H4 (cell line): Measurements from ENCODE around the gene ARHGEF4. TPM values are rescaled to one million over a fixed set of nuclear protein-coding genes. Genes with fewer than 3 reads are reported as not detected.

Source experiments
- DNase-seq: peaks from one replicate; pipeline ENCODE4 v3.0.0-alpha.2; 2015; ENCODE audit warnings: low spot score
- total RNA-seq: library from RNA; depleted of rRNA; stranded (reverse); fragments of >200 nt; shearing (Covaris generic); gene quantifications from 2 replicates; pipeline ENCODE4 v1.2.3, GENCODE V29; 2014

Gene ARHGEF4
- total RNA-seq, 1 experiment from 2014 or later: 1.2 TPM

DNA sequence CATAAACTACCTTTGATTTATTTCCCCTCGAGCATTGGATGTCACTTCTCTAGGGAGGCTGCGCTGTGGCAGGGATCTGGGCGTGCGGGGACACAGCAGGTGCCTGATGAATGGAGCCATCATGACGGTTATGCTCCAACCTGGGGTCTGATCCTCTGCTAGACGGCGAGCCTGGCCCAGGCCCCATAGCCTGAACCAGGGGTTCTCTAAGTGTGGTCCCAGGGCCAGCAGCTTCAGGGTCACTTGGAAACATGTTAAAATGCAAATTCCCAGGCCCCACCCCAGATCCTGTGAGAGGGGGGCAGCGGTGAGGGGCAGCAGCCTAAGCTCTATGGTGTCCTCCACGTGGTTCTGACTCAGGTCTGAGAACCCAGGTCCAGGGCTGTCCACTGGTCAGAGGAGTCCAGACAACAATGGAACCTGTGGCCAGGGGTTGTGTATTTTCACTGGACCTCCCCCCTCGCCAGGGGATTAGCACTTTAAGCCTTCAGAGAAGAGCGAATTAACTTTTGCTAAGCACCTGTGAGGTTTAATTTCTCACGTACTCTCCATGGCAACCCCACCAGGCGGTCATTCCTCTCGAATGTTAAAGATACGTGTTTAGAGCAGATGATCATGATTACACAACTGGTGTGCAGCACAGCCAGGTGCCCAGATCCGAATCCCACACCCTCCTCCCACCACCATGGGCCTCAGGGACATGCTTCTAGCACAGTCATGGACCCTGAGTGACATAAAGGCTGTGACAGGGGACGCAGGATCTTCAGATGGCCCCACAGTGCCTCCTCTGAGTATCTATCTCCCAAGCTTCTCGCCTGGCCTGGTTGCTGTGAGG lies 1.6 kb upstream of the ARHGEF4 start:
- no peak for DNase-seq

DNA sequence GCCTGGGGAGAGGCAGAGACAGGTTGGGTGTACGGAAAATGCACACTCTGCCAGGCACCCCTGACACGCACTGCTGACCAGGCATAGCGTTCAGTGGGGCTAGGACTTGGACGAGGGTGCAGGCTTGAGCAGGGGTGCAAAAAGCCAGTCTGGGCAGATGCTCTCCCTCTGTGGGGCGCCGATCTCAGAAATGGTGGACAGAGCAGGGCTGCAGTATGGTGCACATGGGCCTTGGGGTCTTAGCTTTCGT lies 1.0 kb upstream of the ARHGEF4 start:
- DNase-seq: no peak

GRCh38 chr2:130837175-130837810 lies 579 bp downstream of the ARHGEF4 start:
- DNase-seq: no peak

- DNase-seq: no peak
Observed at GRCh38 chr2:130837811-130838565, 1.3 kb downstream of the ARHGEF4 start.

GRCh38 chr2:130839011-130839780 lies 2.5 kb downstream of the ARHGEF4 start:
- no peak for DNase-seq

DNA sequence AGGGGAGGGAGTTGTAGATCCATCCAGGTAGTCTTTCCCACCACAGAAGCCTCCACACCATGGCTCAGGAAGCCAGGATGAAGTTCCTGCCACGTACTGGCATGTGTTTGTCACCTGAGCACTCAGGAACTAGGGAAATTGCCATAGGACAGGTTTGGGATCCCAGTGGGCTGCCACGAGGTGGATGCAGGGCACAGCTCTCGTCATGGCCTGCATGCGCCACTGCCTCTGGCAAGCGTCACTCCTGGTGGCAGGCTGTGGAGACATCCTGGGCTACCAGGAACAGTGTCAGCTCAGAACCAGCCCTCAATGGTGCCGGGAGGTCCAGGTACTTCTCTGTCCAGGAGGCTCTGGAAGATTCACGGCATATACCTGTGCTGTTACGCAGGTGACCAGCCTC lies 3.8 kb downstream of the ARHGEF4 start:
- DNase-seq: no peak

- DNase-seq: no peak
Observed at GRCh38 chr2:130841741-130842365, 5.1 kb downstream of the ARHGEF4 start.

DNA sequence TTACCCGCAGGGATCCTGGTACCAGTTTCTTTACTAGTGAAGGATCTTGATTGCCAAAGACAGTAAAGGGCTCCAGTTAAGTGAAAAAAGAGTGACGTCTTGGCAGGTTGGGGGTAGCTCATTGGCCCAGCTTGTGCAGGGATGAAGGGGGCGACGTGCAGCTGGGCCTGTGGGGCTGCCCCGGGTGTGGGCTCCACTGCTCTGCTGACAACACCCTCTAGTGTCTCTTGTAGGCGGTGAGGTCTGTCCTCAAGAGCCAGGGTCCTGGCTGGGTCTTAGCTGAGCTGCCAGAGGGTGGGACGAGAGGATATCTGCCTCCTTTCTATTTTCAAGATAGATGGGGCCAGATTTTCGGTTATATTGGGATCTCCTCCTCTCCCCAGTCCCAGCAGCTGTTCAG lies 6.1 kb downstream of the ARHGEF4 start:
- DNase-seq: no peak

DNA sequence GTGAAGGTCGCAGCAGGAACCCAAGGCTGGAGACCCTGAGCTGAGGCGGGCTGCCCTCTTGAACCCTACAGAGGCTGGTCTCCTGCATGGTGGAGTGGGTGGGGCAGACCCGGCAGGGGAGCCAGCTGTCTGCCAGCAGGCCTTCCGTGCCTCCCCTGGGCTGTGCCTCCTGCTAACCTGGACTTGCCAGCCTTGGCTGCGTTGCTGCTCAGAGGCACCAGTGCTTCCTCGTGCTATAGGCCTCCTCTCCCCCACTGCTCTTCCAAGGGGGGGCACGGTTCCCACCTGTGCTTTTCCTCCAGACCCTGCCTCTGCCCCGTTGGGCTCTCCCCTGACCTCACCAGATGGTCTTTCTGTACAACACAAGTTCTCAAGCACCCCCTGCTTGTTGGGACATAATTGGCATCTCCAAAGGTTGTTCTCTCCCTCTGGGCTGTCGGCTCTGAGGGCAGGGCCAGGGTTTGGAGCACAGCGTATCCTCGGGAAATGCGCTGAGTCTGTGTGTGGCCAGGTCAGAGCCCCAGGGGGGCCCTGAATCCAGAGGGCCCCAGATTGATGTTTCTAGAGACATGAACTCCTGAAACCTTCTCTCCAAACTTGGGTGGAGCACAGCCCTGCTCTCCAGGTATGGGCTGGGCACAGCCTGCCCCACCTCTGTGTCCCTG lies 6.7 kb downstream of the ARHGEF4 start:
- no peak for DNase-seq

DNA sequence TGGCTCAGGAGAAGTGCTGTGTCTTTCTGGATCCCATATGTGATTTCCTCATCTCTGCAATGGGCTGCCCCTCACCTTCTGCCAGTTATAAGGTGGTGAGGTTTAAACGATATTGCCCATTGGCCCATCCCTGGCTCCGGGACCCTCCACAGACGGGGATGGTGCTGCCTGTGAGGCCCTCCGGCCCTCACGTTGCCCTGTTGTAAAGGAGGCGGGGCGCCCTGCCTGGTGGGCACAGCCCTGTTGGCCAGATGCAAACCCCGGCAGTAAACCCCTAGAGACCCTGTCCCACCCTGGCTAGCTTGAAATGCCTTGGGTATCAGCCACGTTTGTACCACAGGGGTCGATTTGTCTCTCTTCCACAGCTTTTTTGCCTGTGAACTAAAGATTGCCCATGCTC lies 7.4 kb downstream of the ARHGEF4 start:
- no peak for DNase-seq

DNA sequence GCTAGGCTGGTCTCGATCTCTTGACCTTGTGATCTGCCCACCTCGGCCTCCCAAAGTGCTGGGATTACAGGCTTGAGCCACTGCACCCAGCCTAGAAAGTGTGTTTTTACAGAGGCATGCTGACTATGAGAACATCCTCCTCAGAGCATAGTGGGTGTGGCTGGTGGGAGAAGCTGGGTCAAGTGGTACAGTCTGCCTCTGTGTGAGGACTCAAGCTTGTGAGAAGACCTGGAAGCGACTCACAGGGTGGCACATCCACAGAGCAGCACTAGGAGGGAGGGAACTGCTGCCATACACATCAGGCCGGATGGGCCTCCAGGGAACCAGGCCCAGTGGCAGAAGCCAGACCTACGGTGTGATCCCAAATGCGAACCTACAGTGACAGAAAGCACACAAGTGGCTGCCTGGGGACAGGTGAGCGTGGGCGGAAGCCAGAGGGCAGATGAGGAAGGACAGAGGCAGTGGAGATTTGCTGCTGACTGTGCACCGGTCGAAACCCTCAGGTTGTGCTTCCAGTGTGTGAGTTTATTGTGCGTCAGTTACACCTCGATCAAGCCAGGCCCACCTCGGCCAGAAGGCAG lies 8.9 kb downstream of the ARHGEF4 start:
- DNase-seq: no peak

DNA sequence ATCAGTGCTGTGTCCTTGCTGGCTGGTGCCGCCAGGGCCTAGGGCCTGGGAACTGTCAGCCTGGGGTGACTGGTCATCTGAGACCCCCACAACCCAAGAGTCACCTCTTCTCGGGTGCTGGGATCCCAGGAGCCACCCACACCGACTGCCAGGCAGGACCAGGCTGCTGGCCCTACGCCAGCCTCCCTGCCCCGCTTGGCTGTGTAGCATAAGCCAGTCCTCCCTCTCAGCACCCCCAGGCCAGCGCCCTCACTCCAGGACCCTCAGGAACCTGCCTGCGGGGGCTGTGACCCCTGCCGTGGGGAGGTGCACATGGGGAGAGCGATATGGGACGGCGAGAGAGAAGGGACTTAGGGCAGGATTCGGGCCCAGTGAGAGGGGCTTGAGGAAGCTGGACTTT lies 9.5 kb downstream of the ARHGEF4 start:
- DNase-seq: no peak

GRCh38 chr2:130846686-130847375 lies 10.1 kb downstream of the ARHGEF4 start:
- no peak for DNase-seq

GRCh38 chr2:130847776-130848525 lies 11.2 kb downstream of the ARHGEF4 start:
- no peak for DNase-seq

GRCh38 chr2:130848526-130849210 lies 12.0 kb downstream of the ARHGEF4 start:
- no peak for DNase-seq

- no peak for DNase-seq
Observed at GRCh38 chr2:130849896-130850787, 13.4 kb downstream of the ARHGEF4 start.

DNA sequence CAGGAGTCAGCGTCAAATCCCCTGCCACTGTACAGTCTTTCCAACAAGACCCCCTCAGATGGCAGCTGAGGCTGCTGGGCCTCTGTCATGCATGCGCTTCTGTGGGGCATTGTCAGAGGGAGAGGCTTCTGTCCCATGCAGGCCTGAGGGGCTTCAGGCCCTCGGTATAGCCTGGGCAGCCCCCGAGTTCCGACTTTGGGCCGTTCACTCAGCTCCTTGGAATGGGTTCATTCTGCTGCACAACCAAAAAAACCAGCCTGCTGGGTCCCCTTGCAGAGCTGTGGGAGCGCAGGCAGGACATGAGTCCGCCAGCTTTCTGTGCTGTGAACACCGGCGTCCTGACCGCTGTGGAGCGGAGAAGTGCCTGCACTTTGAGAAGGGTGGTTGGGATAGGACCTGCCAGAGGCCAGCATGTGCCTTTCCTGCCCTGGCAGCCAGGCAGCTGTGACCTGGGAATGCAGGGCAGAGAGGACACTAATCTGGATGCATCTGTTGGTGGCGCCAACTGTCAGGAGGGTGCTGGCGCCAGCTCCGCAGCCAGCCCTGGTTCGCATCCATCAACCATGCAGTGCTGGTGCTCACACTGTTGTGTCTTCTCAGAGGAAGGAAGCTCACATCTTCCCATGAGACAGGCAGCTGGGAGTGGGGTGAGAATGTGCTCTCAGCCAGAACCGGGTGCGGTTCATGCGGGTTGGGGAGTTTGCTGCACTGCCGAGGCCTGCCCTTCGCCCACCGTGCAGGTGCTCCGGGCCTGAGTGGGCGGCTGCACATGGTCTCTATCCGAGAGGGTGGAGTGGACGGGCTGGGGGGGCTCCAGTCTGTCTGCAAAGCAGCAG lies 14.3 kb downstream of the ARHGEF4 start:
- DNase-seq: no peak
